Common myeloid progenitor, CD34-positive (primary cell): ENCODE measurements around the gene USP1. TPM values are rescaled to one million over a fixed set of nuclear protein-coding genes. Genes with fewer than 3 reads are reported as not detected.

Experiments
- CTCF ChIA-PET: fragments of 350-600 bp; sonication (Branson Sonifier 250); formaldehyde crosslinking; loops from one replicate; lab custom pipeline; 2021; ENCODE audit warnings: antibody characterized with exemption; lab: Charles Lee
- POLR2A ChIA-PET: fragments of 350-600 bp; sonication (Branson Sonifier 250); formaldehyde crosslinking; loops from one replicate; lab custom pipeline; 2021; ENCODE audit warnings: antibody characterized with exemption; lab: Charles Lee
- DNase-seq, 3 donors: peaks; one replicate each; pipeline versions ENCODE4 v3.0.0 to v3.0.0-alpha.2; 2013
- H3K27ac ChIP-seq, 2 experiments: 1 replicate in 1 of 2; 2 replicates in 1 of 2; pipeline ENCODE4 v1.7.0; 2013; ENCODE audit warnings: inconsistent platforms in 2 of 2, low read length in 2 of 2, mild to moderate bottlenecking in 2 of 2, low read depth in 1 of 2, moderate library complexity in 1 of 2; ENCODE audit not compliant: severe bottlenecking in 2 of 2, insufficient read depth in 1 of 2, poor library complexity in 1 of 2
- H3K27me3 ChIP-seq, 5 experiments: replicated peaks in 2 of 5; 1 replicate in 3 of 5; 2 replicates in 2 of 5; pipeline versions ENCODE4 v1.6.1 to v1.7.0; 2013; ENCODE audit warnings: low read length in 4 of 5, mild to moderate bottlenecking in 2 of 5, moderate library complexity in 2 of 5, inconsistent platforms in 1 of 5; ENCODE audit not compliant: insufficient read depth in 5 of 5, control insufficient read depth in 4 of 5
- H3K36me3 ChIP-seq, 4 experiments: 1 replicate in 2 of 4; 2 replicates in 2 of 4; pipeline versions ENCODE4 v1.6.1 to v1.7.0; 2013; ENCODE audit warnings: low read length in 3 of 4, control low read depth in 1 of 4, mild to moderate bottlenecking in 1 of 4; ENCODE audit not compliant: control insufficient read depth in 4 of 4, insufficient read depth in 4 of 4
- H3K4me1 ChIP-seq, 4 experiments: 1 replicate in 3 of 4; 2 replicates in 1 of 4; pipeline versions ENCODE4 v1.6.1 to v1.7.1; 2013; ENCODE audit warnings: low read length in 3 of 4, mild to moderate bottlenecking in 3 of 4, control low read depth in 1 of 4, inconsistent platforms in 1 of 4, moderate library complexity in 1 of 4; ENCODE audit not compliant: control insufficient read depth in 4 of 4, insufficient read depth in 4 of 4; ENCODE audit errors: control extremely low read depth in 1 of 4
- H3K4me3 ChIP-seq, 7 experiments: 1 replicate in 4 of 7; 2 replicates in 3 of 7; pipeline versions ENCODE4 v1.5.1 to v1.7.0; 2013; ENCODE audit warnings: mild to moderate bottlenecking in 7 of 7, low read length in 6 of 7, moderate library complexity in 6 of 7, inconsistent platforms in 2 of 7, low read depth in 2 of 7, control low read depth in 1 of 7; ENCODE audit not compliant: insufficient read depth in 4 of 7, control insufficient read depth in 1 of 7; ENCODE audit errors: extremely low read depth in 1 of 7
- H3K9me3 ChIP-seq, 5 experiments: 1 replicate in 4 of 5; 2 replicates in 1 of 5; pipeline versions ENCODE4 v1.6.1 to v1.7.1; 2013; ENCODE audit warnings: low read length in 4 of 5, mild to moderate bottlenecking in 2 of 5, inconsistent platforms in 1 of 5, low read depth in 1 of 5, moderate library complexity in 1 of 5; ENCODE audit not compliant: control insufficient read depth in 4 of 5, insufficient read depth in 2 of 5; ENCODE audit errors: control extremely low read depth in 1 of 5
- WGBS: methylation state at CpG from one replicate; pipeline ENCODE4 v1.1.5; 2013; ENCODE audit not compliant: insufficient coverage; 5-methylcytosine and 5-hydroxymethylcytosine counted together
- polyA plus RNA-seq: library from polyadenylated mRNA; unstranded; fragments of 120-200 nt; gene quantifications from one replicate; pipeline ENCODE4 v1.2.1, GENCODE V29; 2013

The USP1 gene, protein sequence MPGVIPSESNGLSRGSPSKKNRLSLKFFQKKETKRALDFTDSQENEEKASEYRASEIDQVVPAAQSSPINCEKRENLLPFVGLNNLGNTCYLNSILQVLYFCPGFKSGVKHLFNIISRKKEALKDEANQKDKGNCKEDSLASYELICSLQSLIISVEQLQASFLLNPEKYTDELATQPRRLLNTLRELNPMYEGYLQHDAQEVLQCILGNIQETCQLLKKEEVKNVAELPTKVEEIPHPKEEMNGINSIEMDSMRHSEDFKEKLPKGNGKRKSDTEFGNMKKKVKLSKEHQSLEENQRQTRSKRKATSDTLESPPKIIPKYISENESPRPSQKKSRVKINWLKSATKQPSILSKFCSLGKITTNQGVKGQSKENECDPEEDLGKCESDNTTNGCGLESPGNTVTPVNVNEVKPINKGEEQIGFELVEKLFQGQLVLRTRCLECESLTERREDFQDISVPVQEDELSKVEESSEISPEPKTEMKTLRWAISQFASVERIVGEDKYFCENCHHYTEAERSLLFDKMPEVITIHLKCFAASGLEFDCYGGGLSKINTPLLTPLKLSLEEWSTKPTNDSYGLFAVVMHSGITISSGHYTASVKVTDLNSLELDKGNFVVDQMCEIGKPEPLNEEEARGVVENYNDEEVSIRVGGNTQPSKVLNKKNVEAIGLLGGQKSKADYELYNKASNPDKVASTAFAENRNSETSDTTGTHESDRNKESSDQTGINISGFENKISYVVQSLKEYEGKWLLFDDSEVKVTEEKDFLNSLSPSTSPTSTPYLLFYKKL
- 47.0 TPM for polyA plus RNA-seq

DNA sequence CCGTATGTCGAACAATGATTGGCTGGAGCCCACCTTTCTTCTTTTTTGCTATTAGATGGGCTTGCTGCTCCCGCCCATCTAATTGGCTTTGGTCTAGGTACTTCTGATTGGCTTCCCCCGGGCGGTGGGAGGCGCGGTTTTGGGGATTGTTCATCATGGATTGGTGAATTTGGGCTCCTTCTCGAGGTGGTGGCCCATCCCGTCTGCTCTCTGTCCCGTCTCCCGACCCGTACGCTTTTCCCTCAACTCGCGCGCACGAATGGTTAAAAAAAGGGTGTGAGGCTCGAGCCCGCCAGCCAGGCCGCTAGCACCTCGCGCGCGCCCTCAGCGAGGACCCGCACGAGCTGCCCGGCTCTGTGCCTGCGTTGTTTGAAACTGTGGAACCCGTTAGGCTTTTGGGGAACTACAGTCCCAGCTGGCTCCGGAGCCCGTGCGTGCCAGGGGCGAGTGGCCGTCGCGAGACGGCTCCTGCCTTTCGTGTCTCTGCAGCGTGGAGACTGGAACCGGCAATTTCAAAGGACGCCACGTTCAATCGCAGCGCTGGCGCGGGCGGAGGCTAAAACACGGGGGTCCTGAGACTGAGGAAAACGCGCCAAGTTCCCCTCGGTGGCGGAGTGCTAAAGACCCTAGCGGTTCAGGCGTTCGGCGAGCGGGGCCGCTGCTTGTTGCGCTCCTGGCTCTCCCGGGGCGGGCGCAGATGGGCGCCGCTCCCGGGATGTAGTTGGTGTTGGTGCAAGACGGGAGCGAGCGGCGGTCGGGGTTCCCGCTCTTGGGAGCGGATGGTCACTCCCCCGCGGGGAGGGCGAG, at the start of gene USP1:
TSS of gene USP1 (plus strand) at position 584 of the 807 bp plus-strand sequence. CDS start 2,819 bp downstream, outside the sequence.
- peaks cover 0 to 4% (median 2%) of the 10 kb centered on the region in 4 experiments for H3K36me3 ChIP-seq
- H3K27ac ChIP-seq = peak within 1 kb of the TSS; percentile 99 to 100
- H3K27me3 ChIP-seq = no peaks in the 10 kb centered on the region
- 0% methylated on average over 68 of the region's 76 CpGs for WGBS
- peaks cover 16 to 37% (median 23%) of the 10 kb centered on the region in 4 experiments for H3K4me1 ChIP-seq
- peak; percentile 91 to 100 (median 100) for DNase-seq
- H3K9me3 ChIP-seq = no peaks in the 10 kb centered on the region
- peak within 1 kb of the TSS; percentile 82 to 98 (median 93) for H3K4me3 ChIP-seq
- POLR2A ChIA-PET = interaction anchor here (1.2 kb wide), 1 partner anchor 11 kb away, joined by 5 read pairs; no protein-coding TSS in a partner anchor
- CTCF ChIA-PET = interaction anchor here (1.0 to 1.3 kb wide), 2 partner anchors 9 to 23 kb away, joined by 3 to 4 read pairs; no protein-coding TSS in a partner anchor

DNA sequence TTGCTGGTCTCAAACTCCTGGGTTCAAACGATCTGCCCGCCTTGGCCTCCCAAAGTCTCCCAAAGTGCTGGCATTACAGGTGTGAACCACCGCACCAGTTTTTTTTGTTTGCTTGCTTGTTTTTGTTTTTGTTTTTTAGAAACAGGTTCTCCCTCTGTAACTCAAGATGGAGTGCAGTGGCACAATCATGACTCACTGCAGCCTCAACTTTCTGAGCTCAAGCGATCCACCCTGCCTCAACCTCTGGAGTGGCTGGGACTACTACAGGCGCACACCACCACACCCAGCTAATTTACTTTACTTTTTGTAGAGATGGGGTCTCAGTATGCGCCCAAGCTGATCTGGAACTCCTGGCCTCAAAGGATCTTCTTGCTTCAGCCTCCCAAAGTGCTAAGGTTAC, 47.3 kb upstream of the USP1 start:
- WGBS = 96% methylated on average over 3 of the region's 6 CpGs
- CTCF ChIA-PET = no interaction called here

DNA sequence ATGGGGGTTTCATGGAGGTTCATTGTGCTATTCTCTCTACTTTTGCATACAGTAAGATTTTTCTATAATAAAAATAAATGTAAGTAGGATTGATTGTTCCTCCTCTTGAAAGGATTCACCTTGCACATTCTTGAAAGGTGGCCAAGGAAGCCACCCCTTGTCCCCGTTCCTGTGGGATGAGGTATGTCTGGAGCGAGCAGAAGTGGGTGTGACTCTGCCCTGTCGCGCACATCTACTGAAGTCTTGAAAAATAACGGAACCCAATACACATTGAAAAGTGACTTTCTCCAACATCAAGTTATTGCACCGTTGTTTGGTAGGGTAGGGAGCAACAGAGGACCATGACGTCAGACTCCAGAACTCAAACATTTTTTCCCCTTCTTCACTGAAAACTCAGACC, 46.8 kb upstream of the USP1 start:
- no peak overlapping the region for H3K27ac ChIP-seq
- no peaks in the 10 kb centered on the region for H3K9me3 ChIP-seq
- H3K27me3 ChIP-seq = no peaks in the 10 kb centered on the region
- H3K4me3 ChIP-seq = no peak overlapping the region
- H3K4me1 ChIP-seq = no peaks in the 10 kb centered on the region
- no peaks in the 10 kb centered on the region for H3K36me3 ChIP-seq
- DNase-seq = no peak
- ChIA-PET POLR2A (no interaction called here), CTCF (interaction anchor here (1.1 kb wide), 1 partner anchor 214 kb away, joined by 4 read pairs; no protein-coding TSS in a partner anchor)
- 100% methylated on average over 5 of the region's 7 CpGs for WGBS

More for the DNA sequence above, 47.3 kb upstream of the USP1 start:
- Histone ChIP-seq H3K27ac (no peak overlapping the region), H3K4me1 (no peaks in the 10 kb centered on the region), H3K27me3 (no peaks in the 10 kb centered on the region), H3K9me3 (no peaks in the 10 kb centered on the region), H3K4me3 (no peak overlapping the region), H3K36me3 (no peaks in the 10 kb centered on the region)
- no peak for DNase-seq
- POLR2A ChIA-PET = no interaction called here

DNA sequence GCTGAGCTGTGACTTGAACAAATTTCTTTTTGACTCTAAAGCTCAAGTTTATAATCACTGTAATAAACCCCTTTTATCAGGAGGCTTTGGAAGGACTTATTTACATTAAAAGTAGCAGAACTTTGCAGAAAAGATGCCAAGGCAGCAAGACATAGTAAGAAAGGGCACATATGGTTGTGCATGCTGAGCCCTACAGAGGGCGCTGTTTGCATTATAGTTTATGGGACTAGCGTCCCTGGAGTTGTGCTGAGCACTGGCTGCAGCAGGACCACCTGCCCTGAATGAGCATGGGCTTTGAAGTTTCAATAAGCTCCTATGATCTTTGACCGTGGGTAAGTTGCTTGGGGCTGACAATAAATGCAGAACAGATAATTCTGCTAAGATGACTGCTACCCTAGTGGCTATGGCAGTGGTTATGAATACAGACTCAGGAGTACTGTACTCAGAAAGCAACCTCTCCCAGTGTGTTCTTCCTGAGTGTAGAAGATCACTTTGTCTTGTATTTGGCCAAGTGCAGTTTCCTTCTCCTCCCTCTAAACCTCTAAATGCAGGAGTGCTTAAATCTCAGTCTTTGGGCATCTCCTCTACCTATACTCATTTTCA, 45.4 kb upstream of the USP1 start:
- Histone ChIP-seq H3K27ac (no peak overlapping the region), H3K4me3 (no peak overlapping the region), H3K4me1 (no peaks in the 10 kb centered on the region), H3K27me3 (no peaks in the 10 kb centered on the region), H3K9me3 (no peaks in the 10 kb centered on the region), H3K36me3 (no peaks in the 10 kb centered on the region)
- ChIA-PET CTCF (interaction anchor here (0.6 to 1.4 kb wide), 3 partner anchors 9 to 216 kb away, joined by 3 to 4 read pairs (median 4); no protein-coding TSS in a partner anchor), POLR2A (no interaction called here)
- 39% methylated on average over 3 of the region's 3 CpGs for WGBS
- peak; percentile 11 to 38 (median 35) for DNase-seq

DNA sequence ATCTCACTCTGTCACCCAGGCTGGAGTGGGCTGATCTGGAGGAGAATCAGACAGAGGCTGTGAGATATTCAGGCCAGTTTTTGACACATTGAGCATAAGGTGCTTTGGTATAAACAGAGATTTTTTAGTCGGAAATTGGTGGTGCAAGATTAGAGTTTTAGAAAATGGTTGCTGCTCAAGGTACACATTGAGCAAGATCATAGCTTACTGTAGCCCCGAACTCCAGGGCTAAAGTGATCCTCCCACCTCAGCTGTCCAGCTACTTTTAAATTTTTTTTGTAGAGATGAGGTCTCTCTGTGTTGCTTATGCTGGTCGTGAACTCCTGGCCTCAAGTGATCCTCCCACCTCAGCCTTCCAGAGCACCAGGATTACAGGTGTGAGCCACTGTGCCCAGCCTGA, 43.9 kb upstream of the USP1 start:
- POLR2A ChIA-PET = no interaction called here
- DNase-seq = no peak
- 61% methylated on average over 2 of the region's 3 CpGs for WGBS
- no peaks in the 10 kb centered on the region for H3K36me3 ChIP-seq
- CTCF ChIA-PET = no interaction called here
- no peaks in the 10 kb centered on the region for H3K27me3 ChIP-seq
- H3K4me1 ChIP-seq = no peaks in the 10 kb centered on the region
- H3K27ac ChIP-seq = no peak overlapping the region
- H3K9me3 ChIP-seq = no peaks in the 10 kb centered on the region
- H3K4me3 ChIP-seq = no peak overlapping the region

DNA sequence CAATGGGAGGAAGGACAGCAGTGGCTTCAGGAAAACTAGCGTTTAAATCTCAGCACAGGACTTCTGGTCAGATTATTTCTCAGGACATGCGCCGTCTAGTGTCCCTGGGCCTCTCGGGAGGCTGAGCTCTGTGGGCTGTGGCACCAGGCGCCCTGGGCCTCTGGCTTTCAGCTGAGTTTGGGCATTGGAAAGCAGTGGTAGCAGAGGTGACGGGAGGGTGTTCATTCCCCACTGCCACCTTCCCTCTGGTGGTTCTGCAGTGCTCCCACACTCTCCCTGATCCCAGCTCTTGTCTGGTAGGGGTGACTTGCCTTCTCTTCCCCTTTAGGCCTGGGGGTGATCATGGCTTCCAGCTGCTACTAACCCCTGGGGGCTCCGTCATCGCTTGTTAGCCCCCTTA, 42.2 kb upstream of the USP1 start:
- CTCF ChIA-PET = interaction anchor here (1.2 kb wide), 1 partner anchor 219 kb away, joined by 3 read pairs; no protein-coding TSS in a partner anchor

More for the DNA sequence above, 42.2 kb upstream of the USP1 start:
- DNase-seq = no peak
- Histone ChIP-seq H3K27ac (no peak overlapping the region), H3K4me1 (no peaks in the 10 kb centered on the region), H3K9me3 (no peaks in the 10 kb centered on the region), H3K36me3 (no peaks in the 10 kb centered on the region), H3K4me3 (no peak overlapping the region), H3K27me3 (no peaks in the 10 kb centered on the region)
- WGBS = 96% methylated on average over 5 of the region's 8 CpGs
- POLR2A ChIA-PET = no interaction called here
